ENCODE results near the gene ABR. TPM values are rescaled to one million over a fixed set of nuclear protein-coding genes. Genes with fewer than 3 reads are reported as not detected.

Gene ABR
- total and polyA plus RNA-seq, 4 donors = 2.7 to 12.9 (median 6.8) TPM

GRCh38 chr17:1162116-1162855, 17.5 kb downstream of the ABR start:
- no peak overlapping the region for H3K27ac ChIP-seq (ENCODE audit: low read depth in 1 of 2, low read length in 2 of 2)
- TF ChIP-seq TAF1 (conservative IDR thresholded peaks at IDR 0.05) (no peak), JUND (IDR thresholded peaks at IDR 0.05) (no peak), YY1 (IDR thresholded peaks at IDR 0.05) (no peak), EGR1 (IDR thresholded peaks at IDR 0.05; ENCODE audit: low read depth in 2 of 2) (no peak), ZBTB33 (IDR thresholded peaks at IDR 0.05) (no peak), HNF4G (IDR thresholded peaks at IDR 0.05) (no peak), RXRA (IDR thresholded peaks at IDR 0.05) (no peak)
- no peak overlapping the region for H3K9ac ChIP-seq (ENCODE audit: low read depth in 1 of 2, low read length in 2 of 2)
- peaks cover 0 to 2% (median 0%) of the 10 kb centered on the region in 4 donors for H3K4me1 ChIP-seq (ENCODE audit: control insufficient read depth in 4 of 4, insufficient read depth in 4 of 4, low read length in 3 of 4)
- WGBS = 86% methylated on average over 16 of the region's 16 CpGs
- H3K27me3 ChIP-seq (ENCODE audit: control insufficient read depth in 4 of 4, insufficient read depth in 4 of 4, low read length in 3 of 4) = no peaks in the 10 kb centered on the region
- no peak for DNase-seq (ENCODE audit: low spot score)
- no peak overlapping the region for H3K4me3 ChIP-seq (ENCODE audit: low read depth in 1 of 3, low read length in 3 of 3)
- no peaks in the 10 kb centered on the region for H3K36me3 ChIP-seq (ENCODE audit: control insufficient read depth in 4 of 4, insufficient read depth in 3 of 4, low read depth in 1 of 4, low read length in 3 of 4)
- no peaks in the 10 kb centered on the region for H3K9me3 ChIP-seq (ENCODE audit: control insufficient read depth in 4 of 4, low read length in 3 of 4)

GRCh38 chr17:1160591-1161390, 19.0 kb downstream of the ABR start:
- WGBS = 83% methylated on average over 32 of the region's 32 CpGs
- H3K27ac ChIP-seq (ENCODE audit: low read depth in 1 of 2, low read length in 2 of 2) = no peak overlapping the region
- H3K4me1 ChIP-seq (ENCODE audit: control insufficient read depth in 4 of 4, insufficient read depth in 4 of 4, low read length in 3 of 4) = no peaks in the 10 kb centered on the region
- H3K4me3 ChIP-seq (ENCODE audit: low read depth in 1 of 3, low read length in 3 of 3) = no peak overlapping the region
- no peaks in the 10 kb centered on the region for H3K27me3 ChIP-seq (ENCODE audit: control insufficient read depth in 4 of 4, insufficient read depth in 4 of 4, low read length in 3 of 4)
- no peak overlapping the region for H3K9ac ChIP-seq (ENCODE audit: low read depth in 1 of 2, low read length in 2 of 2)
- no peaks in the 10 kb centered on the region for H3K36me3 ChIP-seq (ENCODE audit: control insufficient read depth in 4 of 4, insufficient read depth in 3 of 4, low read depth in 1 of 4, low read length in 3 of 4)
- H3K9me3 ChIP-seq (ENCODE audit: control insufficient read depth in 4 of 4, low read length in 3 of 4) = no peaks in the 10 kb centered on the region
- no peak for DNase-seq (ENCODE audit: low spot score)
- no peak for TF ChIP-seq TAF1 (conservative IDR thresholded peaks at IDR 0.05)
- no peak for TF ChIP-seq RAD21 (IDR thresholded peaks at IDR 0.05)
- no peak for TF ChIP-seq REST (IDR thresholded peaks at IDR 0.05)
- TF ChIP-seq, protein P1, sequence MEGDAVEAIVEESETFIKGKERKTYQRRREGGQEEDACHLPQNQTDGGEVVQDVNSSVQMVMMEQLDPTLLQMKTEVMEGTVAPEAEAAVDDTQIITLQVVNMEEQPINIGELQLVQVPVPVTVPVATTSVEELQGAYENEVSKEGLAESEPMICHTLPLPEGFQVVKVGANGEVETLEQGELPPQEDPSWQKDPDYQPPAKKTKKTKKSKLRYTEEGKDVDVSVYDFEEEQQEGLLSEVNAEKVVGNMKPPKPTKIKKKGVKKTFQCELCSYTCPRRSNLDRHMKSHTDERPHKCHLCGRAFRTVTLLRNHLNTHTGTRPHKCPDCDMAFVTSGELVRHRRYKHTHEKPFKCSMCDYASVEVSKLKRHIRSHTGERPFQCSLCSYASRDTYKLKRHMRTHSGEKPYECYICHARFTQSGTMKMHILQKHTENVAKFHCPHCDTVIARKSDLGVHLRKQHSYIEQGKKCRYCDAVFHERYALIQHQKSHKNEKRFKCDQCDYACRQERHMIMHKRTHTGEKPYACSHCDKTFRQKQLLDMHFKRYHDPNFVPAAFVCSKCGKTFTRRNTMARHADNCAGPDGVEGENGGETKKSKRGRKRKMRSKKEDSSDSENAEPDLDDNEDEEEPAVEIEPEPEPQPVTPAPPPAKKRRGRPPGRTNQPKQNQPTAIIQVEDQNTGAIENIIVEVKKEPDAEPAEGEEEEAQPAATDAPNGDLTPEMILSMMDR (IDR thresholded peaks at IDR 0.05; ENCODE audit: low read depth, low read length, missing input control) = no peak
- TF ChIP-seq YY1 (IDR thresholded peaks at IDR 0.05) = no peak
- no peak for TF ChIP-seq HNF4G (IDR thresholded peaks at IDR 0.05)
- TF ChIP-seq FOXA2 (IDR thresholded peaks at IDR 0.05) = no peak
- TF ChIP-seq, protein P2, sequence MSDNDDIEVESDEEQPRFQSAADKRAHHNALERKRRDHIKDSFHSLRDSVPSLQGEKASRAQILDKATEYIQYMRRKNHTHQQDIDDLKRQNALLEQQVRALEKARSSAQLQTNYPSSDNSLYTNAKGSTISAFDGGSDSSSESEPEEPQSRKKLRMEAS (IDR thresholded peaks at IDR 0.05) = no peak
- TF ChIP-seq NR2F2 (IDR thresholded peaks at IDR 0.05) = no peak
- TF ChIP-seq FOXA1 (IDR thresholded peaks at IDR 0.05) = no peak
- no peak for TF ChIP-seq JUND (IDR thresholded peaks at IDR 0.05)
- TF ChIP-seq GABPA (IDR thresholded peaks at IDR 0.05 in 1 of 2, conservative IDR thresholded peaks at IDR 0.05 in 1 of 2) = no peak
- TF ChIP-seq SP1 (IDR thresholded peaks at IDR 0.05) = no peak
- no peak for TF ChIP-seq EGR1 (IDR thresholded peaks at IDR 0.05; ENCODE audit: low read depth in 2 of 2)
- no peak for TF ChIP-seq ATF3 (IDR thresholded peaks at IDR 0.05)
- no peak for TF ChIP-seq HNF4A (conservative IDR thresholded peaks at IDR 0.05)
- no peak for TF ChIP-seq ZBTB33 (IDR thresholded peaks at IDR 0.05)

Data from liver (tissue), 9 donors.